ENCODE results near the gene NTHL1.

The NTHL1 gene

GRCh38 chr16:2062801-2063200 lies 15.2 kb upstream of the NTHL1 start:
- no peak for DNase-seq

- no peak for DNase-seq
Observed at GRCh38 chr16:2061526-2061925, 13.9 kb upstream of the NTHL1 start.

- no peak for DNase-seq
Observed at GRCh38 chr16:2061023-2061422, 13.4 kb upstream of the NTHL1 start.

- DNase-seq, result no peak
Observed at GRCh38 chr16:2060346-2060745, 12.7 kb upstream of the NTHL1 start.

- no peak for DNase-seq
Observed at GRCh38 chr16:2058872-2059271, 11.2 kb upstream of the NTHL1 start.

GRCh38 chr16:2058420-2058819 lies 10.8 kb upstream of the NTHL1 start:
- no peak for DNase-seq

- DNase-seq, result no peak
Observed at GRCh38 chr16:2057438-2057837, 9.8 kb upstream of the NTHL1 start.

- DNase-seq, result no peak
Observed at GRCh38 chr16:2056681-2057407, 9.2 kb upstream of the NTHL1 start.

GRCh38 chr16:2056077-2056476 lies 8.4 kb upstream of the NTHL1 start:
- no peak for DNase-seq

GRCh38 chr16:2054543-2055245 lies 7.1 kb upstream of the NTHL1 start:
- DNase-seq, result no peak

GRCh38 chr16:2053897-2054296 lies 6.3 kb upstream of the NTHL1 start:
- no peak for DNase-seq

- no peak for DNase-seq
Observed at GRCh38 chr16:2053211-2053610, 5.6 kb upstream of the NTHL1 start.

GRCh38 chr16:2048116-2048543 lies 496 bp upstream of the NTHL1 start:
- no peak for DNase-seq

- no peak for DNase-seq
Observed at GRCh38 chr16:2046893-2047329, 723 bp downstream of the NTHL1 start.

GRCh38 chr16:2045965-2046892 lies 1.4 kb downstream of the NTHL1 start:
- DNase-seq, result no peak

- no peak for DNase-seq
Observed at GRCh38 chr16:2044541-2044940, 3.1 kb downstream of the NTHL1 start.

- peak; percentile 82 for DNase-seq
Observed at GRCh38 chr16:2043667-2044451, 3.8 kb downstream of the NTHL1 start.

GRCh38 chr16:2042986-2043666 lies 4.5 kb downstream of the NTHL1 start:
- DNase-seq, result peak; percentile 52

- no peak for DNase-seq
Observed at GRCh38 chr16:2042171-2042985, 5.3 kb downstream of the NTHL1 start.

GRCh38 chr16:2040787-2041522 lies 6.7 kb downstream of the NTHL1 start:
- no peak for DNase-seq

All from inflammatory macrophage treated with lipopolysaccharide for 4 hours (primary cell).